Umbilical cord (tissue), 2 donors: ENCODE data around the gene NEK5. TPM values are rescaled to one million over a fixed set of nuclear protein-coding genes. Genes with fewer than 3 reads are reported as not detected.

Source experiments
- DNase-seq: peaks from one replicate; pipeline ENCODE4 v3.0.0-alpha.2; 2015; ENCODE audit warnings: low spot score
- total RNA-seq: library from RNA; depleted of rRNA; stranded (reverse); fragments of >200 nt; gene quantifications from one replicate; pipeline ENCODE4 v1.2.3, GENCODE V29; 2014; ENCODE audit warnings: low replicate concordance; ENCODE audit not compliant: insufficient read depth

Gene NEK5
- total RNA-seq, 1 donor from 2014 or later: 13.2 TPM

GRCh38 chr13:52011632-52012511 lies 117.0 kb downstream of the NEK5 start, which contains the start of gene ALG11:
Gene ALG11 (plus strand): TSS chr13:52012398. CDS start chr13:52012419, 21 bp downstream.
- peak; percentile 99 for DNase-seq

- no peak for DNase-seq
Measured at GRCh38 chr13:52010890-52011631, 117.8 kb downstream of the NEK5 start, which contains the start of gene ATP7B. Gene ATP7B (minus strand): TSS chr13:52011450. CDS start chr13:52011337, 113 bp downstream.

- no peak for DNase-seq
Measured at GRCh38 chr13:52009946-52010345, 118.9 kb downstream of the NEK5 start.

GRCh38 chr13:52006523-52007245 lies 122.2 kb downstream of the NEK5 start:
- no peak for DNase-seq

GRCh38 chr13:52005841-52006522 lies 122.9 kb downstream of the NEK5 start:
- no peak for DNase-seq

- no peak for DNase-seq
Measured at GRCh38 chr13:52004511-52005170, 124.2 kb downstream of the NEK5 start.

GRCh38 chr13:52003541-52003940 lies 125.3 kb downstream of the NEK5 start:
- no peak for DNase-seq

GRCh38 chr13:52002361-52002760 lies 126.5 kb downstream of the NEK5 start:
- DNase-seq: no peak

GRCh38 chr13:52001120-52001731 lies 127.6 kb downstream of the NEK5 start:
- DNase-seq: no peak

- no peak for DNase-seq
Measured at GRCh38 chr13:51999921-52000320, 129.0 kb downstream of the NEK5 start.

GRCh38 chr13:51999510-51999911 lies 129.4 kb downstream of the NEK5 start:
- DNase-seq: peak; percentile 47

- peak; percentile 62 for DNase-seq
Measured at GRCh38 chr13:51998723-51999509, 130.0 kb downstream of the NEK5 start.

GRCh38 chr13:51997641-51998330 lies 131.1 kb downstream of the NEK5 start:
- DNase-seq: no peak

- DNase-seq: no peak
Measured at GRCh38 chr13:51997186-51997585, 131.7 kb downstream of the NEK5 start.

GRCh38 chr13:51996641-51997040 lies 132.2 kb downstream of the NEK5 start:
- DNase-seq: no peak

GRCh38 chr13:51995677-51996551 lies 133.0 kb downstream of the NEK5 start:
- DNase-seq: peak; percentile 69

GRCh38 chr13:51993713-51994112 lies 135.2 kb downstream of the NEK5 start:
- no peak for DNase-seq
